Sigmoid colon (tissue), 3 donors: Measurements from ENCODE around the gene TBC1D10A.

Experiments
- POLR2A ChIP-seq, 2 donors: fragments of 450-650 bp; IDR thresholded peaks; one replicate each; pipeline ENCODE4 v1.6.1; 2016; ENCODE audit warnings: antibody characterized with exemption in 2 of 2, mild to moderate bottlenecking in 2 of 2, moderate library complexity in 2 of 2
- TF ChIP-seq, protein P1 (sequence below), 4 experiments: fragments of 450-650 bp in 3 of 4; fragments of 200-600 bp in 1 of 4; IDR thresholded peaks; one replicate each; pipeline ENCODE4 v1.5.1; 2016 to 2019; ENCODE audit warnings: antibody characterized with exemption in 4 of 4, mild to moderate bottlenecking in 3 of 4, moderate library complexity in 2 of 4

DNA sequence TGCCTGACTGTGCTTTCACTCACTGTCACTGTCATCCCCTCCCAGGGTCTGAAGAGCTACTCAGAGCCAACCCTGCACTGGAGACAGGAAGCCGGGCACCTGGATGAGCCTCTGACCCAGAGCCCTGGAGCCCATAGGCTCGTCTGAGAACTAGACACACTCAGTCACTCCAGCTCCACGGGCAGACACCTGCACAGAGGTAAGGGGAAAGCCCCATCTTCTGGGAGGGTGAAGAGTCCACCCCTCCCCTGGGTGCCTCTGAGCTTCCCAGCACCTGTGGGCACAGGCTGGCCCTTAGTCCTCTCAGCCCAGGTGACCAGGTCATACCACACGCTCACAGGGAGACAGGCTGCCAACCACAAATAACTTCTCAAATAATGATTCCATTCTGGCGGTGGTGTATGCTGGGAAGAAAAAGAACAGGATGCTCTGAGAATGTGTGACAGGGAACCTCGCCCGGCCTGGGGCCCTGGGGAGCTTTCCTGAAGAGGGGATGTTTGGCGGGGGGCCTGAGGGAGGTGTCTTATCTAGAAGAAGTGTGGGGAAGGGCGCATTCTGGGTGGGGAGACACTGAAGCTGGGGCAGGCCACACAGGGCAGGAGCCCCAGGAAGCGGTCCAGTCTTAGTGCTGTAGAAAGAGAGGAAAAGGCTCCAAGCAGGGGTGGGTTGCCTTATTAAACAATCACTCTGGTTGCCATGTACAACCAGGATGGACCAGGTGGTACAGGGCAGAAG, 35.3 kb upstream of the TBC1D10A start:
- no peak for TF ChIP-seq POLR2A (IDR thresholded peaks at IDR 0.05)
- TF ChIP-seq, protein P1, sequence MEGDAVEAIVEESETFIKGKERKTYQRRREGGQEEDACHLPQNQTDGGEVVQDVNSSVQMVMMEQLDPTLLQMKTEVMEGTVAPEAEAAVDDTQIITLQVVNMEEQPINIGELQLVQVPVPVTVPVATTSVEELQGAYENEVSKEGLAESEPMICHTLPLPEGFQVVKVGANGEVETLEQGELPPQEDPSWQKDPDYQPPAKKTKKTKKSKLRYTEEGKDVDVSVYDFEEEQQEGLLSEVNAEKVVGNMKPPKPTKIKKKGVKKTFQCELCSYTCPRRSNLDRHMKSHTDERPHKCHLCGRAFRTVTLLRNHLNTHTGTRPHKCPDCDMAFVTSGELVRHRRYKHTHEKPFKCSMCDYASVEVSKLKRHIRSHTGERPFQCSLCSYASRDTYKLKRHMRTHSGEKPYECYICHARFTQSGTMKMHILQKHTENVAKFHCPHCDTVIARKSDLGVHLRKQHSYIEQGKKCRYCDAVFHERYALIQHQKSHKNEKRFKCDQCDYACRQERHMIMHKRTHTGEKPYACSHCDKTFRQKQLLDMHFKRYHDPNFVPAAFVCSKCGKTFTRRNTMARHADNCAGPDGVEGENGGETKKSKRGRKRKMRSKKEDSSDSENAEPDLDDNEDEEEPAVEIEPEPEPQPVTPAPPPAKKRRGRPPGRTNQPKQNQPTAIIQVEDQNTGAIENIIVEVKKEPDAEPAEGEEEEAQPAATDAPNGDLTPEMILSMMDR (IDR thresholded peaks at IDR 0.05): no peak
